Activated naive CD4-positive, alpha-beta T cell treated with Interleukin-2 at 50 U/mL for 16 hours (primary cell): ENCODE results near the gene COLEC12.
"Not testable (repeated sequence)": the region's sequence is repeated elsewhere in the genome, so short reads cannot be mapped to it uniquely, and the experiment has no call there.

Experiments
- DNase-seq: peaks from one replicate; pipeline ENCODE4 v3.0.0-alpha.2; 2020

The COLEC12 gene

DNA sequence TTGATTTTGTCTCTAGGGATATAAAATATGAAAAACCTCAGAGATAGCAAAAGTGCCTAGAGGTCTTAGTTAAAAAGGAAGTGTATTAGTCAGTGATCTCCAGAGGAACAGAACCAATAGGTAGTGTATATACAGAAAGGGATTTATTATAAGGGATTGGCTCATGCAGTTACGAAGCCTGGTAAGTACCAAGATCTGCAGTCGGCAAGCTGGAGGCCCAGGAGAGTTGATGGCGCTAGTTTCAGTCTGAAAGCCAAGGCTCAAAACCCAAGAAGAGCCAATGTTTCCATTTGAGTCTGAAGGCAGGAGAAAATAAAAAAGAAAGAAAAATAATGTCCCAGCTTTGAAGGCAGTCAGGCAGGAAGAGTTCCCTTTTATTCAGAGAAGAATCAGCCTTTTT lies 93.3 kb downstream of the COLEC12 start:
- no peak for DNase-seq

DNA sequence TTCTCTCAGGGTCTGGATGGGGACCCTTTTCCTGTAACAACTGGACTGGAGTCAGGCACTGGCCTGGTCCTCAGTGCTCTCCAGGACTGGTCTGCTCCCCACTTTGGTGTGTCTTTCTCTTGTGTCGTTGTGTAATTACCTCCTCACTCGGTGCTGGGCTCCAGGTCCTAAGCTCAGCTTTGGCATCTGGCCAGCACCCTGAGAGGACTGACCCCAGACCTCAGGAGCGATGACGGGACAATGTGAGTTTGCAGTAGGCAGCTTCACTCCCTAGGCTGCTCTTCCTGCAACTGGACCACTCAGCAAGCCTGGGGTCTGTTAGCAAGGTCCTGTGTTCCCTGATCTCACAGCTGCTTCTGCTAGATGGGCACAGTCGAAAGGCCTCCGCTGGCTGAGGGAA lies 93.8 kb downstream of the COLEC12 start:
- no peak for DNase-seq

DNA sequence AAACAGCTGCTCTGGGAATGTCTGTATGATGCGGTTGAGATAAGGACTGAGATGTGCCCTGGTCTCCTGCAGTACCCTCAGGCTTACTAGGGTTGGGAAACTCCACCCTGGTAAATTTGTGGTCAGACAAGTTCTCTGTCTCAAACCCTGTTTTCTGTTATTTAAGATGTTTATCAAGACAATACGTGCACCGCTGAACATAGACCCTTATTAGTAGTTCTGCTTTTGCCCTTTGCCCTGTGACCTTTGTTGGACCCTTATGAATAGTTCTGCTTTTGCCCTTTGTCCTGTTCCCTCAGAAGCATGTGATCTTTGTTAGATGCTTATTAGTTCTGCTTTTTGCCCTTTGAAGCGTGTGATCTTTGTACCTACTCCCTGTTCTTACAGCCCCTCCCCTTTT lies 95.5 kb downstream of the COLEC12 start:
- not testable (repeated sequence) for DNase-seq

DNA sequence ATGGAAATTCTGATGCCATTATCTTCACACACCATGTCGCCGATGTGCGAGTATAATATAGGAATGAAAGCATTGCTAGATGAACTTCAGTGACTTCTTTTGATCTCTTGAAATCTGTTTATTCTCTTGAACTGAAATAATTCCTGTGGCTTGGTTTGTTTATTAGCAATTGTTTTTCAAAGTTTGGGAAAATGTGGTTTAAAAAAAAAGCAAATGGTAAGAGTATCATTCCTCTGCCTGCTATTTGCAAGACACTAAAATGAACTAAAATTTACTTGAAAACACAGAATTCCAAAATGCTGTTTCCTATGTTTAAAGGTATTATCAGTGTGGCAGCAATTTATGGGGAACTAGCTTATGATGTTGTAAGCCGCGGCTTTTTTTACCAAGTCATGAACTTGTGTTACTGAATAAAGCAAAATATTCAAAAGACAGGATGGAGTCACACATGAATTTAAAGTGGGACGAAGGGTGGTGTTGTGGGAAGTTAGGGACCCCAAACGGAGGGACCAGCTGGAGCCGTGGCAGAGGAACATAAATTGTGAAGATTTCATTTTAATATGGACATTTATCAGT lies 96.4 kb downstream of the COLEC12 start:
- no peak for DNase-seq

DNA sequence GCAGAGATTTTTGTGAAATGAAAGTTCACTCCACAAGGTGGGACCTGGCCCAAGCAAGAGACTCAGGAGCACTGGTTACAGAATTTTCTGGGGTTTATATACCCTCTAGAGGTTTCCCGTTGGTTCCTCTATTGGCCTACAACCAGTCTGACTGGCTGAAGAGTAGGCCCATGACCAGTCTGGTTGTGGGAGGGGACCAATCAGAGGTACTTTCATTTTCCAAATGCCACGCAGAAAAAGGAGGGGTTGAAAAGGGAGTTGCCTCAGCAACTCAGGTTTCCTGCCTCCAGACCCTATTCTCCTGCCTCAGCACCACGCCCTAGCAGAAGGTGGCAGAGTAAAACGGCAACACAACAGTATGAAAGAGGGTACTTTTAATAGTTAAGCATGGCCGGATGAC lies 98.4 kb downstream of the COLEC12 start:
- no peak for DNase-seq

DNA sequence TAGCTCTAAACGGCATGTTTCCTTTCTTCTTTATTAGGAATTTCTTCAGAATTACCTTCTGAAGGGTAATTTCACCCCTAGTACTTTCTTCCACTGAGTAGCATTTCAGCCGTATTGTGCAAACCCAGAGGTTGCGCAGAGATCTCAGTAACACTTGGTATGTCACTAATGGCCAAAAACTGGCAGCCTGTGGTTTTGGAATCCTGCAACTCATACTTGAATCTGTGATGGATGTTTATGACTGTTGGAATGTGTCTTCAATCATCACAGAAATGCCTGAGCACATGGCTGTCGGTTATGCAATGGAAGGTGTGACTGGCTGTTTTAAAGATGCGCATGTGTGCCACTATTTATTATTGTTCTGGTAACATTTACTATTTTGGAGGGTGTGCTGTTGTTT lies 100.0 kb downstream of the COLEC12 start:
- no peak for DNase-seq

DNA sequence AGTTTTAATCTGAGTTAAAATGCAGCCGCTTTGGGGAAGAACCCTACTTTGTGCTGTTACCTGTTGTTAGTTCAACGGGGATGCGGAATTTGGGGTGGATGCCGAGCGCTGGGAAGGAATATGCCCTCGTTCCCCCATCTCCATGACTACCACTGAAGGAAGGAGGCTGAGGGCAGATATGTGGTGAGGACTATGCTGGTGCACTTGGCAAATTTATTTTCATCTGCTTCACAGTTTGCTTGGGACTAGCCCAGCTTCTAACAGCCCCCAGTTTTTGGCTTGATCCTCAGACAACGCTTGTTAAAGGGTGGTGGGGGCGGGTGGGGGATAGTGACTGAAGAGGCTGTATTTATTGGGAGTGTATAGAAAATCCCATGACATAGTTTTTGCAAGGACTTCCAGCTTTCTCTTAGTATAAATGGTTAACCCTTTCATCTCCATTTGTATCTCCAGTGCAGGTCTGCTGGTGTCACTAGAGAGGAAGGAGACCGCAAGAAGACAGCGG lies 100.8 kb downstream of the COLEC12 start:
- DNase-seq, result no peak

DNA sequence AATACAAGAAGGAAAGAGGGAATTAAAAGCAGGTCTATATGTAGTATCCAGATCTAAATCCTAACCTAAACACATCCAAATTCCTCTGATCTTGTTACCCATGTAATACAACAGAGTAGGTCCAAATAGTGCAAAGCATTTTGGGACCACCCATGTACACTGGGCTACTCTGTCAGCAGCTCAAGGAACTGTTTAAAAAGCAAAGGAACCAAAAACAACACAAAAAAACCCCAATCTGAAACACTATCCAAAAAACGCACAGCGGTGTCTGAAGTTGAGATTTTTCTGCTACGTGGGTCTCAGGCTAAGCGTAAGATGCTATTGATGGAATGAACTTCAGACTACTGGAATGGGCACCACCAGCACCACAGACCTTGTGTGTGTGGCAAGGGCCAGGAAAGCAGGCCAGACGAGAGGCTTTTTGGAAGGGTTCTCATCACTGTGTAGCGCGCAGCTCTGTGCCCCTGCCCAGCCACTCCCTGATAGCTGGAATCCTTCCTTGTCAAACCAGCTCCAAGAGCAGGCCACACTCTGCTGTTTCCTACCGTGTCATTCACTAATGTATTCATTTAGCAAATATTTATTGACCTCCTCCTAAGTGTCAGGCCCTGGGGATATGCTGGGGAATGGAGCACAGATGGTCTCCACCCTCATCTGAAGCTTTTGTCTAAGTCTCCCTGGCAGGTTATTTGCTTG lies 101.4 kb downstream of the COLEC12 start:
- DNase-seq, result no peak

DNA sequence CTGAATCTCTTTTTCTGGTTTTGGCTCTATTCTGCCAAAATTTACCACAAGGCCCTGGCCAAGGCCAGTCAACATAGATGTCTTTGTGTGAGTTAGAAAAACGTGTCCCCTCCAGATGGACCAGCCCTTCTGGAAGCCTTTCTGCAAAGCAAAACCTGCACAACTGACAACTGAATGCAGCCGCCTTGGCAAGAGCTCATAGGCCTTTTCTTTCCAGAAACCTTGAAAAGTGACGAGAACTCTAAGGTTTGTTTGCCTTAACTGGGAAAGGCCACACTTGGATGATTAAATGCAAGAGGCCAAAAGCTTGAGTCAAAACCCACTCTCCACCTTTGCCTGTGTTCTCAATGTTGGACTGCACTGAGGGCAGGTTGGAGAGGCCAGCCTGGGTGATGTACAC lies 103.9 kb downstream of the COLEC12 start:
- no peak for DNase-seq

DNA sequence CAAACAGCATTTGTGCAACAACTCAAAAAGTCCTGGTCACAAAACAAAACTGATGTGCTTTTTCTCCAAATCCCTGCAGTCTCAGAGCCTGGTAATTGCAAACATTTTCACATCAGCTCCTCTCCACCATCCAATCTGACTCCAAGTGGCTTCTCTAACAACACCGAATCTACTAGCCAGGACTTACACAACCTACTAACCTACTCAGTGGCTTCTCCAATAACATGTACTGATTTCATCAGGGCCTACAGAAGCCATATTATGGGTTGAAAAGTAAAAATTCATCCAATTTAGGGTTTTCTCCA lies 104.3 kb downstream of the COLEC12 start:
- no peak for DNase-seq

DNA sequence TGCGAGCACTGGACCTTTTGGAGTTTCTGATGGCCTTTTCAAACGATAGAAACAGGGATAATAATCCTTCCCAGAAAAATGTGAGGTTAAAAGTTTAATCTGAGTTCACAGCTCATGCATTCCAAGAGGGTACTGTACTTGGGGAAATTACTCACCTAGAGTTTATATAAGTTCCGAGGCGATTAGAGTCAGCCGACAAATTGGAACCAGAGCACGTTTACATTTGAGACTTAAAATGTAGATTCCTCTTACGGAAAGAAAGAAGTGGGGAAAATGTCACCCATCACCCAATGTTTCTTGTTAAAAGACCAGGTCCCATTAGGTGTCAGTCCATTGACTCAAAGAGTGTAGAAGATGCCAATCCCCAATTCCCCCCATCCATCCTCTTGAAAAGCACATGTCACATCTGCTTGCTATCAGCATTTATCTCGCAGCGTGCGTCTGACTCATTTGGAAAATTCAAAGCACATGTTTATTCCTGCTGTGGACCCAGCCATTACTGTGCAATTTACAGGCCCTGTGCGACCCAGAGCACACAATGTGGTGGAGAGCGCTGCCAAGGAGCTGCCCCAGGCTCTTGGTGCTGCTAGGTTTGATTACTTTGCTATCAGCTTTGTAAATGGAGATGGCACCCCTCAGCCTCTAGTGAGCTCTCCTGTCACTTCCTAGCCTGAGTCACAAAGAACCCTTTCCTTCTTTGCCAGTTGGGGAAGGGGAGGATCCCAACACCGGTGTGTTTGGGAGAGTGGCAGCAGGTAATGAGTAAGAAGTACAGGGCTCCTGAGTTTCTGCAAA lies 104.8 kb downstream of the COLEC12 start:
- no peak for DNase-seq

DNA sequence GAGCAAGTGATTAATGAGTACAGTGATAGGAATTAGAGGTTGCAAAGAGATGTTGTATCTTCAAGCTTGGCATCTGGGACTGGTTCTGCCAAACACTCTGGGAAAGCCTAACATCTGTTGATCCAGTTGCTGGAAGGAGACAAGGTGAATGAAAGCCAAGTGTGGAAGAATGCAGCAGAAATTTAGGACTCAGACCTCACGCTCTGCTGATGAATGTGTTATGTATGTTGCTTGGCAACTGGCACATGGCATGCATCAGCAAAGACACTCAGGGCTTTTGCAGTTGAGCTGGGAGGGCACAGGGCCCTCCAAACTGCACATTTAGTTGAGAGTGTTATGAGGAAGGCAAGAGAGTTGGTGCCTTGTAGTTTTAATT lies 105.5 kb downstream of the COLEC12 start:
- no peak for DNase-seq

DNA sequence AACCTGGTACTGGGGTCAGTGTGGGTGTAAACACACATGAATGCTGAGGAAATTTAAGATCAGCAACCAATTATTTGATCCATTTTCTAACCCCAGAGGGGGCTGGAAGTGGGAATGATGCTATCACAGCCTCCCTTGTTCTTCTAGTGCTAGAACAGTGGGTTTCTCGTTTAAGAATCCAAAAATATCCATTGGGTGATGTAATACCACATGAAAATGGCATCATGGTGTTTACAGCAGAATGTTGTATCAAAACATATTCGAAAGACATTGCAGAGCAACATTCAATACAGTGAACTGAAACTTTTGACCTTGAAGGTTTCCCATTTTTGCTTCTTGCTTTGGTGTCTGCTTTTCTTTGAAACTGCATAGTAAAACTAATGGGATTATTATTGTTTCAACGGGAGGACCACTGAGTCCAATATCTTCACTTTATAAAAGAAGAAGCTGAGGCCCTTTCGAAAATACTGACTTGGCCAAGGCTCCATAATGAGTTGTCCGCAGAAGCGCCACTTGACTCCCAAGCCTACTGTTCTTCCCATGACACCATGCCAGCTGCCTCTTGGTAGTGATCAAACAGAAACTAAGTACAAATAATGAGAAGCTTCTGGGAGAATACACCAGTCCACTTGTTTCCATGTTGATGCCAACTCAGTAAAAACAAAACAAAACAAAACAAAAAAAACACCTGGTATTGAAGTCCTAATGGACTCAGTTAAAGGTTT lies 106.1 kb downstream of the COLEC12 start:
- no peak for DNase-seq

DNA sequence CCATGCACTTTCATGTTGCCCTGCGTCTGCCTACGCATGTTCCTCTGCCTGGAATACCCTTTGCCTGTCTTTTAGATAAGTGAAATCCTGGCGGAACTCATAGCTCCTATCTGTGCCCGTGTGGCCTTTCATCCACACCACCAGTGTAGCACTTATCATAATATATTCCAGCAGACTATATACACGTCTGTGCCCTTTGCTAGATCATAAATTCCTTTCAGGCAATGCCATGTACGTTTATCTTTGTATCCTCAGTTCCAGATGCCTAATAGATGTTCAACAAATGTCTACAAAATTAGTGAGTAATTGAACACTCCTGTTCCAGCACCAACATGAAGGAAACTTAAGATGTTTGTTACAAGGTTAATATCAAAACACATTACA lies 106.9 kb downstream of the COLEC12 start:
- no peak for DNase-seq

DNA sequence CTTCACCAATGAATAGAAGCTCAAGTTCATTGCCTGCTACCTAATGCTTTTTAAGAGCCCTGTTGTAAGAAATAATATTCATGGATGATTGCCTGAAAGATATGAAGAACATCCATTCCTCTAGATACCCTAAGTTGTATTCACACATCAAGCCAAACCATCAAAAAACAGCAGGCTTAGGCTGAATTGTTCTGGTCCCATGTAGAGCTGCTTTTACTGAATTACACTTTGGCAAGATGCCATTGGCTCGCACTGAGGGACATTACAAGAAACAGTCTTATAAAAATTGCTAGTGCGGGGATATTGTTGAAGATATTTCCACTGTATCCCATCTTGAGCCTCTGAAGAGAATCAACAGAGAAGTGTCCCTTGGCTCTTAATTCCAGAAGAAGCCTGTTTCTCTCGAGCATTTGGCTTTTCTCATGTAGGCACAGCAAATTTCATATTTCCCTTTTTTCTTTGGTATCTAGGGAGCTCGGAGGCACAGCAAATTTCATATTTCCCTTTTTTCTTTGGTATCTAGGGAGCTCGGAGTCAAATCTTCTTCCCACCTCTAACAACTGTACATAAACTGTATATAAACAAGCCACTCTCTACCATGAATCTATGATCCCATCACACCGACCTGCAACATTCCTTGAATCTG lies 107.5 kb downstream of the COLEC12 start:
- no peak for DNase-seq

DNA sequence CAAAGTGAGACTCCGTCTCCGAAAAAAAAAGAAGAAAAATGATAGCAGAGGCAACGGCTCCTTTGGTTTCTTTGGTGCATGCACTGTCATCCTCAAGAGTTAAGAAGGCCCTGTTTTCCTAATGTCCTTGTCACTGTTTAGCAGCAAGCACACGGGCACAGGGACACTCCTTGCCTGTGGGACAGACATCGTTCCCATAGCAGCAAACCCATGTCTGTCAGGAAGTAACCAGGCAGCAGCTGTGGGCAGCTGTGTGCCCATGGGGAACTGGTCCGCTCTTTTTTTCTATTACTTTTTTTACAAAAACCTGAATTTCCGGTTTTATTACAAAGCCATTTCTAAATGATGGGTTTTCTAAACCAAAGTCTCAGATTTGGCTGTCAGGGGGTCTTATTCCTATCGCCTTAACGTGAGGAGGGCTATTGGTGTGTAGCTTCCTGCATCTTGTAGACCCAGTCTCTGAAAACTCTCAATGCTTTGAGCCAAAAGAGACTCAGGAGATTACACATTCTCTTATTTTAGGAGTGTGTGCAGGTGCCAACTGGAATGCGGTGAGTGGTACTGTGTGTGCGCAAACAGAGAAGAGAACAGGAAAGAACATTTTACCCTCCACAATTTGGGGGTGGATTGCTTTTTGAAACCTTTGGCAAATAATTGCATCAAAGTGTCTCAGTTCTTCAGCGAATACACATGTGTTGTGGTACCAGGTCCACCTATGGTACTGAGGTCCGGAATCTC lies 109.6 kb downstream of the COLEC12 start:
- DNase-seq, result no peak

DNA sequence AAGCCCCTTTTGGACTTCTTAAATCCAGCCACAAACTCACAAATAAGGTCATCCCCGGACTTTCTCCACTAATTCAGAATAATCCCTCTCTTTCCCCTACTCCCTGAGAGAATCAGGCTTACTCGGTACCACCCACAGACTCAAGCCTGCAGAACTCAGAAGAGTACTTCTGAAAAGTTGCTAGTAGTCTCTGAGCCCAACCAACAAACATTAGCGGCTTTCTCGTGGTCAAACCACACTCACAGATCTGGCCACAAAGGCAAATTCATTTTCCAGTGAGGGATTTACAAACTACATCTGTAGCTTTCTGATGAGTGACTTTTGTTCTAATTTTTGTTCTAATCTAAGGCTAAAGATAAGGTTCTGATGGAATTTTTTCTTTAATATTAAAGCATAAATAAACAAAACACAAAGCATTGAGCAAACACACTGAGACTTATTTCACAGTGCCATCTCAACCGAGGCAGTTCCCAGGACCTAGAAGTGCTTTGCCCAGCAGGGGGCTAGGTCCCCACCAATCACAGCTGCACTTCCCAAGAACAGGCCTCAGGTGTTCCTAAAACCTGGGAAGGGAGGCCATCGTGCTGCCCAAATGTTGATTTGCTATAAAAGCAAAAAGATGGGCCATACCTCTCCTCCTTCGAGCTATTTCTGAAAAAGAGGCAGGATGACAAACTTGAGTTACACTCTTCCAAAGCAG lies 110.7 kb downstream of the COLEC12 start:
- no peak for DNase-seq

DNA sequence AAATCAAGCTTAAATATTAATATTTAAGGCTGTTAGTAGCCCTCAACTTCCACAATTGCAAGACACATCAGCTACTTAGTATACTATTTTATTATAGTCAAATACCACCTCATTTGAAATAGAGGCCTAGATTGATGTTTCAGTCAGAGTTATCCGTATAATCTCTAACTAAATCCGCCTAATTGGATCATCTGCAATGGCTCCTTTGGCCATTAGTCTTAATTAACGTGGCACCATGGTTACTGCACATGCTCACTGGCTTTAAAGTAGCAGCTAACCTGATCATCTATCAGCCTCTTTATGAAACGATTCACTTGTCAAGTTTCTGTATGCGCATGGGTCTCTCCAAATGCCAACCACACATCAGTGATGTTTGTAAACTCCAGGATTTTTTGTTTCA lies 112.3 kb downstream of the COLEC12 start:
- no peak for DNase-seq

DNA sequence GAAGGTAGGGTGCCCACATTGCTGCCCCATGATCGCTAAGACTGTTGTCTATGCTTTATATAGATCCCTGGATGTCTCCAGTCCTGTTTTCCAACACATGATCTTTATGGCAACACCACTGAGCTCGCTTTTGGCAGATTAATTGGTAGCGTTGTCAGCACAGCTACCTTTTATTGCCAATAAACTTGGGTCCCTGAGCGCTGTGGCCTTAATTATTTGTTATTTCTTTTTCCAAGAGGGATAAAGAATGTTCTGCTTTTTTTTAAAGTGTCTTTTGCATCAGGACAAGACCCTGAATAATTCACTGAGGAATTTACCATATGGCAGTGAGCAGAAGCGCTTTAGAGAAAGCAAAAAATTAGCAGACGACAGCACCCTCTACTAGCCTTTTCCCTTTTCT lies 113.5 kb downstream of the COLEC12 start:
- DNase-seq, result no peak

DNA sequence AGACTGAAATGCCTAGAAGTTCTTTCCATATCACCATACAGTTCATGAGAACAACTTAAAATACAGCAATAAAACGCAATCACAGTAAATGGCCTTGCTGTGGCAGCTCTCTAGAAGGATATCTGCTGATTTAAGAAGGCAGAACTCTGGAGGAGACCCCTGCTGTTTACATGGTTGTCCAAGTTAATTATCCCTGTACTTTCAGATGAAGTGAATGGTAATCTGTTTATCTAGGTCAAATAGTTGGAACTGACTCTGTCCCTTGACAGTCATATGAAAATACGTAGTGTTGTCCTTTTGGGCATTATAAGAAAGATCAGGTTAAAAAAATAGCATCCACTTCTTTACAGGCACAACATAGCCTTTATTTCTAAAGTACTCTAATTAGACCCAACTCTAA lies 115.6 kb downstream of the COLEC12 start:
- no peak for DNase-seq

DNA sequence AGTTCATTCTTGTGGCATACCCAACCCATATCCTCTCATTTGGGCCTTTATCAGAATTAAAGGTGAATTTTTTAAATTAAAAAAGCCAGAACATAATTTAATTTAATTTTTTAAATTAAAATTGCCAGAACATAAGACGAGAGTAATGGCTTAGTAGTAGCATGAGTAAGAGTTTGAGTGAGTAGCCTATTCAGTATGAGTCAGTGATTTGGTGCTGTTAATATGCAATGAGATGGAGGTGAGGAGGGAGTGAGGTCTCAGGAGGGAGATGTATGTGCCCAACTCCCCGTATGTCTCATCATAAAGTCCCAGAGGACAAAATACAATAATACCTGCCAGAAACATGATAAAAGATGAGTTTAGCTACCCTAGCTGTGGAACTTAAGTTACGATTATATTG lies 117.4 kb downstream of the COLEC12 start:
- DNase-seq, result no peak
